Esophagus squamous epithelium (tissue), 4 donors: ENCODE results near the gene RERGL.

ENCODE experiments used
- POLR2A ChIP-seq, 4 donors: fragments of 450-650 bp; IDR thresholded peaks; one replicate each; pipeline ENCODE4 v1.6.1; 2017; ENCODE audit warnings: antibody characterized with exemption in 4 of 4, mild to moderate bottlenecking in 4 of 4, moderate library complexity in 3 of 4
- TF ChIP-seq, protein P1 (sequence below), 6 experiments: fragments of 450-650 bp in 4 of 6; fragments of 200-600 bp in 2 of 6; sonication (generic) in 2 of 6; IDR thresholded peaks; one replicate each; pipeline ENCODE4 v1.5.1; 2016 to 2019; ENCODE audit warnings: antibody characterized with exemption in 6 of 6, mild to moderate bottlenecking in 4 of 6, moderate library complexity in 4 of 6

GRCh38 chr12:18066666-18067065, 23.3 kb downstream of the RERGL start:
- TF ChIP-seq, protein P1, sequence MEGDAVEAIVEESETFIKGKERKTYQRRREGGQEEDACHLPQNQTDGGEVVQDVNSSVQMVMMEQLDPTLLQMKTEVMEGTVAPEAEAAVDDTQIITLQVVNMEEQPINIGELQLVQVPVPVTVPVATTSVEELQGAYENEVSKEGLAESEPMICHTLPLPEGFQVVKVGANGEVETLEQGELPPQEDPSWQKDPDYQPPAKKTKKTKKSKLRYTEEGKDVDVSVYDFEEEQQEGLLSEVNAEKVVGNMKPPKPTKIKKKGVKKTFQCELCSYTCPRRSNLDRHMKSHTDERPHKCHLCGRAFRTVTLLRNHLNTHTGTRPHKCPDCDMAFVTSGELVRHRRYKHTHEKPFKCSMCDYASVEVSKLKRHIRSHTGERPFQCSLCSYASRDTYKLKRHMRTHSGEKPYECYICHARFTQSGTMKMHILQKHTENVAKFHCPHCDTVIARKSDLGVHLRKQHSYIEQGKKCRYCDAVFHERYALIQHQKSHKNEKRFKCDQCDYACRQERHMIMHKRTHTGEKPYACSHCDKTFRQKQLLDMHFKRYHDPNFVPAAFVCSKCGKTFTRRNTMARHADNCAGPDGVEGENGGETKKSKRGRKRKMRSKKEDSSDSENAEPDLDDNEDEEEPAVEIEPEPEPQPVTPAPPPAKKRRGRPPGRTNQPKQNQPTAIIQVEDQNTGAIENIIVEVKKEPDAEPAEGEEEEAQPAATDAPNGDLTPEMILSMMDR (IDR thresholded peaks at IDR 0.05), result no peak
- no peak for TF ChIP-seq POLR2A (IDR thresholded peaks at IDR 0.05)
